ENCODE measurements around the gene RERE.
A peak's percentile ranks its signal among the peaks of the same experiment; 100 is the strongest.

Gene RERE

DNA sequence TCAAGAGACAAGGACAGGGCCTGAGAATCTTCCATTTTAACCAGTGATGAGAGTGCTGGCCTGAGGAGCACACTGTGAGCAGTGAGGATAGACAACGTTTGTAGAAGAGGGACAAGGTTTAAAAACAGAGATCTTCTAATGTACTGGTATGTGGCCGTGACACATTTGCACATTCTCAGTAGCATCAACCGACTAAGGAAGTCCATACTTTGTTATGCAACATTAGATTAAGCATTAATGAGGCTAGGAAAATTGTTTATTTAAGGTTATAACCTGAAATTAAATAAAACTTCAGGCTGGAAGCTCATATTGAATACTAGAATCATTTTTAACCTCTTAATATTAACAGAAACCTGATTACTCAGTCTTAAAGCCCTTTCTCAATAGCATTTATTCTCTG lies 400.6 kb downstream of the RERE start:
- no peak for DNase-seq

DNA sequence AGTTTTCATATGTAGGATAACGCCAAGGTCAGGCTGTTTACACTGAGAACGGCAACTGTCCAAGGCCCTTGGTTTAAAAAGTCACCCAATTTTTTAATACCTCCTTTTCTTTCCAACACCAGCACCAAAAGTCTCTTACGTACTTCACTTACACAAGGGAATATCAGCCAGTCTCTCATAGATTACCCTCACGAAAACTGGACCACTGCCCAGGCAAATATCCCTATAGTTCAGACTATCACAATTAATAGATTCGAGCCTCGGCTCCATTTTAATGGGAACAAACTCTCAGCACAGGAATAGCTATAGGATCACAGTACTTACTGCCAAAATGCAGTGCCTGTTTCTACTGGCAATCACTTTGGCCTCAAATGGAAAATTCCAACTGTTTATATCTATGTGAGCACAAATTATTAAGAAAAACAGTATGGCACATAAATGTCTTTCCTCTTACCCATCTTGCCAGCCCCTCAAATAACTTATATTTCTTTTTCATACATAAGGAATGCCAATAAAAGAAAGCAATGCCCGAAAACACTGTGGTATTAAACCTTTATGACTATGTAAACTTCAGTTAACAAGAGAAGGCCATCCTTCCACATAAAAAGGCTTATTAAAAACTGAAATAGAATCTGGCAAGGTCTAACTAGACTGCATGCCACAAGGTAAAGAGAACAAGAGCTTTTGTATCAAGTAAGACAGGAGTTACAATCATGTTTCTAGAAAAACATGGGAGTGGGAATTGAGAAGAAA lies 401.7 kb downstream of the RERE start:
- DNase-seq = no peak

DNA sequence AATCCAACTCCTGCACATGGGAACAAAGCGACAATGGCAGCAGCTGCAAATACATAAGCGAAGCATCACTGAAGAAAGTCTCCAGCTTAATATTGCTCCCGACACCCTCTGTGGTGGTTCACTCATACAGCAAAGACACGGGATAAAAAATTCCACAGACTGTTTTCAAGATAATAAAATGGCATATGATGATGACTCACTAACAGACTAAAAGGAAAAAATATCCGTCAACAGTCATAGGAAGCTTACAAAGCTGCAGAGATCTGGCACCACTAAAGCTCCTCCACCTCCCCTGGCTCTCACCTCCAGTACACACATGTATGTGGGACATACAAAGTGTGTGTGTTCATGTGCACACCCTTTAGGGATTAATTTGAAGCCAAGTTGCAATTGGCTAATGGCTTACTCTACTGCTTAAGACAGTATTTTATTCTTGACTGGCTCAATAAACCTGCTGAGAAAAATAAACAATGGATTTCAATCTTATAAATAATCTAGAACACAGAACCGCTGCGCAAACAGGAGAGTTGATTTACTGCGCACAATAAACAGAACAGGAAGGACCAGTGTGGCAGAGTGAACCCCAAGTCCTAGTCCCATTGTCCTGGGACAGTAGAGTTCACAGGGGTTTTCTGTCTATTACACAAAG lies 405.1 kb downstream of the RERE start:
- DNase-seq = no peak

DNA sequence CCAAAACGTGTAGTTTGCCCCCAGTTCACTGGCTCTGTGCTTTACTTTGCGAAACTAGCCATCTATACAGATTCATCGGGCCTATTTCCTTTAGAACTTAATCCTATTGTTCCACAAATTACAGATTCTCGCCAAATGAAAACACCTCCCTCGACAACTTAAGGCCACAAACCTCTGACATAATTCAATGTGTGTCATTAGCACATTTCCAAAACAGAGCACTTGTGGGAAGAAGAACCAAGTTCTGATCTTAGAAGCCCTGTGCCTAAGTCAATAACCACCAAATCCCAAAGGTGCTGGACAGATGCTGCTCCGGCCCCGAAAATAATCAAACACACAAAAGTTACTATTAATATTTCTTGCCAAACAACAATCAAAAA lies 405.6 kb downstream of the RERE start:
- DNase-seq = no peak

DNA sequence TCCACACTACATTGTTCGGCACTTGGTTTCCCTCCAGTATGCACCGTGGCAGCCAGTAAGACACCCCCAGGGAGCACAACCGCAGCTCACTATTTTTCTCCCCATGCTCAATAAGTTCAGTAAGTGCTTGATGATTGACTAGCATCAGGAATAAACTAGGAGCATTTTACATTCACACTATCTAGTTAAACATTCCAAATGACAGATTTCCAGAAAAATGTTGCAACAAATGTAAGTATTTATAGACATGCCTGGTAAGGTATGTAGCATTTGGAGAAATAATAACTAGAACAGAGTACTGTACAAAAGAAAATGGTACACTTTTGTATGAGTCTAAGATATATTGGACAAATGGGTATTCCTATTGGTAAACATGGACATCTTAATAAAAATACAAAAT lies 406.6 kb downstream of the RERE start:
- DNase-seq = no peak

DNA sequence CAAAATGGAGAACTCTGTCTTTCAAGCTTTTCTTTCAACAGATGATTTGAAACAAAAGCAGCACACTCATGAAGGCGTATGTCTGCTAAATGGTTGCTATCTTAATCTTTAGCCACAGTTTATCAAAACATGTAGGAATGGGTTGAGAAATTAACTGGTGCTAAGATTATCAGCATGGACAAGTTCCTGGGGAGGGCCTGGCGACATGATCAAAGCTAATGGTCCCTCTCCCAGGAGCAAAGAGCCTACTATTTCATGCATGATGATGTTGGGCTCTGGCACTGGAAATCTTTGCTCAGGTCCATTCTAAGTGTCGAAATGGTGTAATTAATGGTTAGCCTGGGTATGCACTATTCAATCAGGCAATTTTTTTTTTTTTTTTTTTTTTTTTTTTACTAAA lies 407.8 kb downstream of the RERE start:
- no peak for DNase-seq

DNA sequence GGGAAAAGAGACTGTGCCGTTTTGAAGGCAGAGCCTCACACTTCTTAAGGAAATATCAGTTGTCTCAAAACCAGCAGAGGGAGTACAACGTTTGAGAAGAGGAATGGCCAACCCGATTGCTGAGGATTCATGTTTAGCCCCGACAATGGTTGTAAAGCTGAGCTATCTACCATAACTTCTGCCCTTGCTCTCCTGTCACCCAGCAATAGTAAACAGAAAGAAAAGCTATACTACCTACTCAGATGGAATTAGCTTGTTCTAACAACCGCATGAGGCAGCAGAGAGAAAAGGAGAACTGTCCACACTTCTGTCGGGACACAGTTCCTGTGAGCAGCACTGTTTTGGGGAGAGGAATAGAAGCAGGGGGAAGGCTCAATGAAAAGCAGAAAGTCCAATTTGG lies 408.3 kb downstream of the RERE start:
- peak; percentile 44 for DNase-seq

DNA sequence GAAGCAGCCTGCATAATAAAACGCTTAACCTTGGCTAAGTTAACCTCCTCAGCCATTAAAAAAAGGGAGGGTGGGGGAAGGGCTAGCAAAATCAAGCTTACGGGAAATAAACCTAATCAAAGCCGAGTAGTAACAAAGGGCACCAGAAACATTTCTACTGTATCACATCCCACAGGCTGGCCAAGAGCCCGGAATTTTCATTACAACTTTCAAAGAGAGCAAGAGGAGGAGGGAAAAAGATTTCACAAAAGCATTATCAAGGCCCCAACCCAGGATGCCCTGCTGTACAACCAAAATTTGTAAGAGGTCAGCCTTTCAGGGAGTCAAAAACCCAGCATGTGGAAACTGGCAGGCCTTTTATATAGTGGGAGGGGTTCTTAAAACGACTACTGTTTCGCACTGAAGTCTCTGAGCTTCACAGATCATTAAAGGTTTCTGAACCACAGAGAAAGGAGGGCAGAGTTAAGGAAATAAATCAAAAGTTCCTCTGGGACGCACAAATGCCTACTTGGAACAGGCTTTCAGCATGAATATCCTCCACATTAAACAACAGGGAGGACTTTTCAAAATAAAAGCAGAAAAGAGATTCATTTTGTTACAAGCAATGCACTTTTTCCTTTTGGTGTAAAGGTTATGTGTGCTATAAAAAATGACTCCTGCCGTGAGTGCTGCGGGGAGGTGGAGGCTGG lies 409.1 kb downstream of the RERE start:
- DNase-seq = no peak

DNA sequence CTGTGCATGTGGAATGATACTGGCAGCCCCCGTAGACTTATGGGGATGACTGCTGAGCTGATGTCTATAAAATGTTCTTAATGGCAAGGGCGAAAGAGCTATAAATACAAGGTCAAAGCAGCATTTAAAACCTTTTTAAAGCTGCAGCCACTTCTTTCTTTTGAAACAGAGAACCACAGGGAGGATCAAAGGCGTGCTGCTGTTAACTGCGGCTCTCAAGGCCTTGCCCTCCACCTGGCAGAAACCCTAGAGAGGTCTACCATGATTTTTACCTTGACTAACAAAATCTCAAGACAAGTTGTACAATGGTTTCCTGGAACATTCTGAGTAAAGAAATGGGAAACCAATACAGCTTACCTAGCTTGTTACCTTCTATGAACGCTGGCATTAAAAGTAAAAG lies 409.8 kb downstream of the RERE start:
- no peak for DNase-seq

DNA sequence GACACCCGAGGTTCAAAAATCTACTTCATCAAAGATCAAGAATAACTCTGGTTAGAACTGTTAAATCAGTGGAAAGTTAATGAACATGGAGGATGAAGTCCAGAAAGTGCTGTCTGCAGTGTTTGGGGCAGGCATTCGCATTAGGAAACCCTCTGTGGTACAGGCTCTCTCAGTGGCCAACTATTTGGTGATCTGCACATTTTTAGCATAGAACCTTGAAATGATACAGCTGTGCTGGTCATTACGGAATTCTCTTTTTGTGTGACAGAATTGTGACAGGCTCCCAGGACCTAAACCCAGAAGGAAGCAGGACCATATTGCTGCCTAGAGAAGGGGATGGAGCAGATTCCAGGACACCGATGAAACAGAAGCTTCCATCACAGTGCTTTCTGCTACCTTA lies 410.5 kb downstream of the RERE start:
- no peak for DNase-seq

DNA sequence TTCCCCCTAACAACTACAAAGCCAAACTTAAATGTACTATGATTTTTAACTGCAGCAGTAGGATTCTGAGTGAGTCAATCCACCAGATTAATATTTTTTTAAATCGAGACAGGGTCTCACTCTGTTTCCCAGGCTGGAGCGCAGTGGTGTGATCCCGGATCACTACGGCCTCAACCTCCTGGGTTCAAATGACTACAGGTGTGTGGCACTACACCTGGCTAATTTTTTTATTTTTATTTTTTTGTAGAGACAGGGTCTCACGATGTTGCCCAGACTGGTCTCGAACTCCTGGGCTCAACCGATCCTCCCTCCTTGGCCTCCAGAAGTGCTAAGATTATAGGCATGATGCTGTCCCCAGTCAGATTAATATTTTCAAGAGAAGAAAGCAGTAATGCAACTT lies 411.4 kb downstream of the RERE start:
- DNase-seq = no peak

DNA sequence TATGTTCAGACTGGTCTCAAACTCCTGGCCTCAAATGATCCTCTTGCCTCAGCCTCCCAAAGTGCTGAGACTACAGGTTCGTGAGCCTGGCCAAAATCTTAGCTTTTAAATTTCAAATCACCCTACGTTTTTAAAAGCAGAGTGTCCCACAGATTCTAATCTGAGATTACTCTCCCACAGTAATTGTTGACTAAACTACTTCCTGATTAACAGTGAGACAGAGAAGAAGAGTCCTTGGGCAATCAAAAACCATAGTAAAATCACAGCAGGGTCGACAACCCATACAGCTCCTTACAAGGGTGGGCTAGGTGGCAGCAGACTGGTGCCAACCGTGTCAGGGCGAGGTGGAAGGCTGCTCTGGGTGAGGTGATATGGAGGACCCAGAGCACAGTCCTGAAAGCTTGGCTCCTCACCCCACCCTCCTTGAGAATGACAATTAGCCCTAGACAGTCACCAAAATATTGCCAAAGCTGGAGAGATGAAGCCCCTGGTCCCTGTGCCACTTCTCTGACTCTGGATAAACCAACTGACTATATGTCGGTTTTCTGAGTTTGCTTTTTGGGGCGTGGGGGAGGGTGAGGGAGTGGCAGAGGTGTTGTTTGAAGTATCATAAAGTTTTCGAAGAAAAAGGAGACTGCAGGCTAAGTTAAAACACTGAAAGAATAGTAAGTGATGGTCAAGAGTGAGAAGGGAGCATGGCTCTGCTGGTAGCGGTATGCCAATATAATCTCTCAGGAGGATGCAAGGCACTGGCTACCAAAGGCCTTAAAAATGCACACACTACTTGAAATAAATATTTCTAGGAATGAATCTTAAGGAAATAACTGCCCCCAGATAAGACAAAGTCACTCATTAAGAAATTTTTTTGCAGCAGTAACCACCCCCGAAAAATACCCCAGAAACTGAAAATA lies 412.7 kb downstream of the RERE start:
- DNase-seq = no peak

DNA sequence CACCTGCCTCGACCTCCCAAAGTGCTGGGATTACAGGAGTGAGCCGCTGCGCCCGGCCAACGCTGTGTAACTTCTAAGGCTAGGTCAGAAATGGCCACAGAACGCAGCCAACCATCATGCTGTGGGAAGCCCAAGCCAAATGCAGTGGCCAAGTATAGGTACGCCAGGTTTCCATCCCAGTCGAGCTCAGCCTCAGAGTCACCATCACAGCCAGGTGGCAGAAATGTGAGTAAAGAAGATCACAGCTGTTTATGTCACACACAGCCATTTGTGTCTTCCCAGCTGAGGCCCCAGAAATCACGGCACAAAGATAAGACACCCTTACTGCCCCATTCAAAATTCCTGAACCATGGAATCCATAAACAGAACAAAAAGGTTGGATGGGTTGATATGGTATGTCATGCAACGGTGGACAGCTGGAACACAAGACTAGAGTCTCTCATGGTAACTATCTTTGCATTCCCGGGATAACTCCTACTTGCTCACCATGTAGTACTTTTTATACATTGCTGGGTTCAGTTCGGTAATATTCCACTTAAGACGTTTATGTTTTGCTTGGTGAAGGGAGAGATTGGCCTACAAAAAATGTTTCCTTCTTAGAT lies 415.2 kb downstream of the RERE start:
- DNase-seq = no peak

DNA sequence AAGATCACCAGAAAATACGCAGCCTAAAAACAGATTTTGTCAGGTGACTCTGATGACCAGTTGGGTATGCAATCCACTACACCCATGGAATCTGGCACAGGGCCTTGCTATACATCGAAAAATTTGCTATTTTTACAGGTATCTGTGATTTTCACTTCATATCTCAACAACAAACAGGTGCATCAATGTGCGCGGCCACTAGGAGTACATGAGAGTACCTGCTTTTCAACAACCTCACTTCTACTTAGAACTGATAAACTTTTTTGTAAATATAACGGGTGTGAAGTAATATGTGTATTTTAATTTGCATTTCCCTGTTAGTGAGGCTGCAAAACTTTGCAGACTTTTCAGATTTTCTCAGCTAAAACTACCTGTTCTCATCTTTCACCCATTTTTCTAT lies 418.8 kb downstream of the RERE start:
- DNase-seq = no peak

DNA sequence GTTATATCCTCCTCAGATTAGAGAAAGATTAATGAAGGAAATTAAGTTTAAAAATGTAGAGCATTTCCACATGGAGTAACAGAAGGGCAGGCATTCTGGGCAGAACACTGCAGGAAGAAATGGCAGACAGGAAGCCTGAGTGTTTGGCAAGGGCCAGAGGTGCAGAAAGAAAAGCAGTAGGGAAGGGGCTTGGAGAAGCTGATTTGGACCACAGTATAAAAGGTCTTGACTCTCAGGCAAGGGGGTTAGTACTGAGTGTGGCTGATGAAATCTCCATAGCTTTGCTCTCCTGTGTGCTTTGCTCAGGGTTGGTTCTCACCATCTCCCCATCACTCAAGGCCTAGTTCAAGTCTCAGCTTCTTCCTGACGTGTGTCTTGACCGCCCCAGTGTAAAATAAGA lies 419.4 kb downstream of the RERE start:
- DNase-seq = no peak

DNA sequence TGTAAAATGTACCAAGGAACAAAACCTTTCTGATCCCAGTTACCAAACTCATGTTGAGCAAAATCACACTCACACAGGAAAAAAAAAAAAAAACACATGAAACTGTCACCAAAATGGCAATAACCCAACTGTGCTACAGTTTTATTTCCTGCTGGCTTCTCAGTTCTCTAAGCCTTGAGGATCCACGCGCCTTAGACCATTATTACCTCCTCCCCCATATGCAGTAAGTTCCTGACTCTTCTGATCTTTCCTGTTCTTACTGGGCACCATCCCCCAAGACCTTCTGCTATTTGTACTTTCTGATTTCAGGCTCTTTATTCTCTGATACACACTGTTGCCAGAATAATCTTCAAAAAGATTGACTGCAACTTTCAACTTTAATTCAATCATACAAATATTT lies 419.9 kb downstream of the RERE start:
- DNase-seq = no peak

DNA sequence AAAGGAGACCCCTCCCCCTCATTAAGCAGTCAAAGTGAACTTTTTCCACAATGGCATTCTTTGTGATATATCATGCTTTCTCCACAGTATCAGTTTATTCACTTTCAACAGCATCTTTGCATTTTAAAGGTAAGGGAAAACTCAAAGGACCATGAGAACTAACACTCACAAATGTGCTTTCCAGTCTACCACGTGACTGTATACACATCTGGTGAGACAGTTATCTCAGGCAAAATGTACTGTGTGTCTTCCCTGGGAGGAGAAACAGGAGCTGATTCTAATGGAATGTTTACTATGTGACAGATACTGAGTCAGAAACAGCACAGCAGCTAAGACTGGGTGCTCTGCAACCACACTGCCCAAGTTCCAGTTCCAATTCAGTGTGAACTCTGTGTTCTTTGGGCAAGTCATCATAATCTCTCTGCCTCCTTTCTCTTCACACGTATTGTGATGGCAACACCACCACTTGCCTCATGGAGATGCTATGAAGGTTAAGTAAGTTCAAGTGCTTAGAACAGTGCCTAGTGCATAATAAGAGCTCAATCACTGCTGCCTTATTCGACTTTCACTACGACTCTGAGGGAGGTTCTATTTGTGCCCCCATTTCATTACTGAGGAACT lies 420.5 kb downstream of the RERE start:
- DNase-seq = peak; percentile 21

DNA sequence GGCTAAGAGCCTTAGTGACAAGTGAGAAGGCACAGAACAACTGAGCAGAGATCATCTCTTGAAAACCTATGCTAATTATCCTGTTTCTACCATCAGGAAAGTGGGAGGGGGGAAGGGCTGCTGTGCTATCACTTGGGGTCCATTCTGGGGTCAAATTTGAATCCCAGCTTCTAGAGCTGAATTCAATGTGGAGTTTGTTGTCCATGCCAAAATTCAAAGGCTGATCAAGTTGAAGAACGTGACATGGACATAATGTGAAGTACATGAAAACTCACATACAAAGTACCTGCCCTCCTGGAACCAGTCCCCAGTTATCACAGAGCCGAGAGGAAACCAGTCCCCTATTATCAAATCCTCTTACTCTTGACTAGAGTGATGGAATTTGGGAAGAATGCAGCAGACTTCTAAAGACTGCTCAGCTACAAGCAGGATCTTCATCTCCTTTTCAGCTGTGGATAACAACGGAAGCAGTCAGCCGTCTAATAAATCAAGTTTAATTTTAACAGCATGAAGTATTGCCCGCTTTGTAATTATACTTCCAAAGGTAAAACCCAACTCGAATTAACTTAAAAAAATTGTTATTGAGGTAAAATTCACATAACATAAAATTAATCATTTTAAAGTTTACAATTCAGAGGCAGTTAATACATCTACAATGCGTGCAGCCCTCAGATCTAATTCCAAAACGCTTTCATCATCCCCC lies 421.2 kb downstream of the RERE start:
- no peak for DNase-seq

DNA sequence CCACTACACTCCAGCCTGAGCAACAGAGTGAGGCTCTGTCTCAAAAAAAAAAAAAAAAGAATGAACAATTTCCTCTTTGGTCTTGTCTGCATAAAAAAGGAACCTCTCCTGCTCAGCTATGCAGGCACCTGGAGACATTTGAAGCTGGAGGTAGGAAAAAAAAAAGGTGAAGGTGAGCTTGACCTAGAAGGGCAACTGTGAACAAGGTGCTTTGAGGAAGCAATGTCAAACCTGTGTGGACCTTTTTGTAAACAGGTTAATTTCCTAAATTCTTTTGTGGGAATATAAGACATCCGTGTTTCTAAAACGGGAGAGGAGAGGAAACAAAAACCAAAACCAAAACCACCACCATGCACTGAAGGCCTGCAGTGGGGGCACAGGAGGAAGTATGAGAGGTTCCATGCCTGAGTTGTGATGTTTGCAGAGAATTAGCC lies 422.0 kb downstream of the RERE start:
- peak; percentile 34 for DNase-seq

DNA sequence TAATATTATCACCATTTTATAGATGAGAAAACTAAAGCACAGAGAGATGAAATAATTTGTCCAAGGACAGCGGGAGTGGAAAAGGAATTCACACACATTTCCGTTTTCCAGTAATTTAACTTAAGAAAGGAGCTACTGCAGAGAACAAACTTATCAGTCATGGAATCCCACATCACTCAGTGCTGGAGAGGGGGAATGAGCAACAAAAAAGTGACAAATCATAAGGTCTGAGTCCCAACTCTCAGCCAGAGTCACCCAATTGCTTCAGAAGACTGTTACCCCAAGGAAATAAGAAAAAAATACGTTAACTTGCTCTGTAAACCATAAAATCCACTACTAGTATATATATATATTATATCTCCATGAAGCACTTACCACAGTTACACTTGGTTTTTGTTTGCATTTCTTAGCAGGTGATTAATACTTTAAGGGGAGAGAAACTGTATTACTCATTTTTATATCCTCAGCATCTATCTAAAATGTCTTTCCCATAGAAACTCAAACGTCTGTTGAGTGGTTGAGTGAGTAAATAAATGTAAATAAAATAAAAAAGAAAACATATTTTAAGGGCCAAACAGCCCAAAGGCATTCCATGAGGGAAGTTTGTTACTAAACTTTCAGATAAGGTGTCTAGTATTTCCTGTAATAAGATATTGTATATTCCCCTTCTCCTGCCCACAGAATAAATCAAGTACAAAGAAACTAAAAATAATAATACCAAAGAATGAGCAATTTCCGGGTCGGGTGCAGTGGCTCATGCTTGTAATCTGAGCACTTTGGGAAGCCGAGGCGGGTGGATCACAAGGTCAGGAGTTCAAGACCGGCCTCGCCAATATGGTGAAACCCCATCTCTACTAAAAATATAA lies 422.8 kb downstream of the RERE start:
- peak; percentile 19 for DNase-seq

DNA sequence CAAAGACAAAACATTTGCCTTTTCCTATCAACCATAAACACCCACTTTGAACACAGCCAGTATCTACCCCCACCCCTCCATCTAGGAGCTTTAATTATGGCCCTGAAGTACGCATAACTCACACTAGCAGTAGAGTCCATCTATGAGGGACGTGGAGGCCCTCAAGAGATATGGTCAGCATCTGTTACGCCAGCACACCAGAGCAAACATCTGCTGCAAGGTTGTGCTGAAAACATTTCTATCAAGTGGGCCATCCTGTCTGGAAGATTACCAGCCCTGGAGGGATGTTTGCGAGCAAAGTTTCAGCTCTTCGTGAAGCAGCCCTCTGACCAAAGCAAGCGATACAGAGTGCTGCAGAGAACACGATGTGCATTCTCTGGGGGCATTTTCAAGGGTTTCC lies 424.9 kb downstream of the RERE start:
- DNase-seq = no peak
